Measurements from ENCODE around the gene ZNF710. TPM values are rescaled to one million over a fixed set of nuclear protein-coding genes. Genes with fewer than 3 reads are reported as not detected.

ZNF710 gene
- total and polyA plus RNA-seq, 2 of the 4 experiments (the other 2 are of a cell fraction), result 7.6 to 8.2 TPM

- Histone ChIP-seq H3K14ac (replicated peaks; ENCODE audit: low read depth, low read length) (no peak overlapping the region), H3K4me1 (ENCODE audit: control insufficient read depth, insufficient read depth, low read length) (no peaks in the 10 kb centered on the region), H3K36me3 (ENCODE audit: control insufficient read depth, insufficient read depth, low read length) (no peaks in the 10 kb centered on the region), H3K9me1 (ENCODE audit: insufficient read depth, low read length) (no peaks in the 10 kb centered on the region), H4K8ac (ENCODE audit: low read depth in 2 of 2, low read length in 2 of 2) (no peak overlapping the region), H3K4ac (ENCODE audit: low read depth, low read length) (no peak overlapping the region), H3K27me3 (ENCODE audit: control insufficient read depth, insufficient read depth, low read length) (peaks cover 16% of the 10 kb centered on the region), H3K23ac (ENCODE audit: low read depth, low read length) (no peak overlapping the region), H3K9me3 (ENCODE audit: control insufficient read depth, insufficient read depth, low read length) (no peaks in the 10 kb centered on the region), H3K27ac (ENCODE audit: insufficient read depth, low read length) (no peak overlapping the region), H3K9ac (ENCODE audit: low read depth, low read length) (no peak overlapping the region), H3K18ac (ENCODE audit: low read depth, low read length) (no peak overlapping the region), H2AK5ac (ENCODE audit: low read depth, low read length) (no peak overlapping the region), H3K56ac (ENCODE audit: extremely low read depth, insufficient read depth, low read length) (no peak overlapping the region), H2BK15ac (ENCODE audit: low read depth, low read length) (no peak overlapping the region), H2AK9ac (replicated peaks; ENCODE audit: low read depth, low read length, poor library complexity) (no peak overlapping the region), H3K79me1 (ENCODE audit: low read depth in 1 of 2, low read length in 2 of 2) (no peaks in the 10 kb centered on the region), H4K5ac (ENCODE audit: low read depth, low read length) (no peak overlapping the region), H2BK5ac (ENCODE audit: low read depth, low read length, poor library complexity, severe bottlenecking) (no peak overlapping the region), H2AFZ (replicated peaks; ENCODE audit: low read length, poor library complexity) (no peak overlapping the region), H4K20me1 (ENCODE audit: insufficient read depth, low read length) (no peaks in the 10 kb centered on the region), H2BK20ac (ENCODE audit: low read depth, low read length) (no peak overlapping the region), H2BK120ac (ENCODE audit: low read depth, low read length) (no peak overlapping the region), H3K4me2 (ENCODE audit: low read depth, low read length) (no peak overlapping the region), H3K4me3 (ENCODE audit: insufficient read depth, low read depth, low read length) (no peak overlapping the region), H4K91ac (ENCODE audit: insufficient read depth, low read depth, low read length) (no peak overlapping the region)
- dilution Hi-C loops (cut with HindIII; ENCODE audit: low sequenced_read_pairs, unreplicated experiment) (no loop called here), intact Hi-C loops (cut with micrococcal nuclease) (loop anchor here (5.0 kb wide), 1 partner anchor 55 kb away; no protein-coding TSS in a partner anchor), in situ Hi-C loops (cut with MboI; ENCODE audit: low sequenced_read_pairs) (no loop called here)
- ChIA-PET CTCF (interaction anchor here (0.6 to 1.4 kb wide), 9 partner anchors 10 to 234 kb away, joined by 3 to 5 read pairs (median 4); no protein-coding TSS in a partner anchor), POLR2A (ENCODE audit: unreplicated experiment) (interaction anchor here (0.8 kb wide), 1 partner anchor 78 kb away, joined by 5 read pairs; the partner anchor contains the start of gene AP3S2)
- TF ChIP-seq, protein P1, sequence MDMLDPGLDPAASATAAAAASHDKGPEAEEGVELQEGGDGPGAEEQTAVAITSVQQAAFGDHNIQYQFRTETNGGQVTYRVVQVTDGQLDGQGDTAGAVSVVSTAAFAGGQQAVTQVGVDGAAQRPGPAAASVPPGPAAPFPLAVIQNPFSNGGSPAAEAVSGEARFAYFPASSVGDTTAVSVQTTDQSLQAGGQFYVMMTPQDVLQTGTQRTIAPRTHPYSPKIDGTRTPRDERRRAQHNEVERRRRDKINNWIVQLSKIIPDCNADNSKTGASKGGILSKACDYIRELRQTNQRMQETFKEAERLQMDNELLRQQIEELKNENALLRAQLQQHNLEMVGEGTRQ (IDR thresholded peaks at IDR 0.05; ENCODE audit: low read depth, low read length), result no peak
- no peak for TF ChIP-seq CEBPB (IDR thresholded peaks at IDR 0.05; ENCODE audit: low read depth, low read length)
- WGBS, 2 experiments (ENCODE audit: extremely low coverage in 2 of 2, insufficient read length in 1 of 2), result no CpG with 5 or more reads among the region's 5 CpGs
- DNase-seq, result no peak
- ATAC-seq (ENCODE audit: low read depth), result no peak
- BruUV-seq (replicated peaks), result no TSS peak
Observed at GRCh38 chr15:89972085-89972484, 29.0 kb upstream of the ZNF710 start.
